Fibroblast of lung (primary cell): Measurements from ENCODE around the gene PCDHB15. TPM values are rescaled to one million over a fixed set of nuclear protein-coding genes. Genes with fewer than 3 reads are reported as not detected.
A peak's percentile ranks its signal among the peaks of the same experiment; 100 is the strongest.
"Not testable (repeated sequence)": the region's sequence is repeated elsewhere in the genome, so short reads cannot be mapped to it uniquely, and the experiment has no call there.

Experiments used
- DNase-seq, 2 donors: peaks; one replicate each; pipeline versions ENCODE4 v3.0.0 to v3.0.0-alpha.2; 2010; ENCODE audit warnings: low read depth in 2 of 2
- H2AFZ ChIP-seq: 2 replicates; pipeline ENCODE4 v1.5.1; 2012; ENCODE audit warnings: low read length, control low read depth, inconsistent platforms
- H3K27ac ChIP-seq: 2 replicates; pipeline ENCODE4 v1.5.1; 2011; ENCODE audit warnings: low read length, control low read depth; ENCODE audit not compliant: insufficient read depth
- H3K27me3 ChIP-seq: 2 replicates; pipeline ENCODE4 v1.5.1; 2011; ENCODE audit warnings: mild to moderate bottlenecking, low read length; ENCODE audit not compliant: control insufficient read depth, insufficient read depth
- H3K36me3 ChIP-seq: 2 replicates; pipeline ENCODE4 v1.5.1; 2011; ENCODE audit warnings: low read length; ENCODE audit not compliant: control insufficient read depth, insufficient read depth
- H3K4me1 ChIP-seq: 2 replicates; pipeline ENCODE4 v1.5.1; 2011; ENCODE audit warnings: low read length; ENCODE audit not compliant: control insufficient read depth, insufficient read depth; ENCODE audit errors: extremely low read depth
- H3K4me2 ChIP-seq: 2 replicates; pipeline ENCODE4 v1.5.1; 2011; ENCODE audit warnings: low read length, control low read depth; ENCODE audit not compliant: insufficient read depth; ENCODE audit errors: extremely low read depth
- H3K4me3 ChIP-seq, 4 experiments: fragments of 200-600 bp in 1 of 4; sonication (generic) in 1 of 4; replicated peaks in 1 of 4; 2 replicates each; pipeline ENCODE4 v1.5.1; 2011 to 2016; ENCODE audit warnings: low read length in 4 of 4, low read depth in 3 of 4, mild to moderate bottlenecking in 3 of 4, control low read depth in 2 of 4, inconsistent platforms in 1 of 4, mixed read lengths in 1 of 4; ENCODE audit not compliant: insufficient read depth in 1 of 4; ENCODE audit errors: control extremely low read depth in 1 of 4
- H3K79me2 ChIP-seq: 2 replicates; pipeline ENCODE4 v1.5.1; 2012; ENCODE audit warnings: mild to moderate bottlenecking, low read length, inconsistent platforms; ENCODE audit not compliant: control insufficient read depth, insufficient read depth
- H3K9ac ChIP-seq: 2 replicates; pipeline ENCODE4 v1.5.1; 2011; ENCODE audit warnings: mild to moderate bottlenecking, low read length, control low read depth; ENCODE audit not compliant: insufficient read depth
- H3K9me3 ChIP-seq: 2 replicates; pipeline ENCODE4 v1.5.1; 2012; ENCODE audit warnings: low read depth, low read length; ENCODE audit not compliant: control insufficient read depth, insufficient read depth
- H4K20me1 ChIP-seq: 2 replicates; pipeline ENCODE4 v1.5.1; 2011; ENCODE audit warnings: low read length; ENCODE audit not compliant: control insufficient read depth, insufficient read depth; ENCODE audit errors: extremely low read depth
- EZH2 ChIP-seq: IDR thresholded peaks from 2 replicates; pipeline ENCODE4 v1.5.1; 2012; ENCODE audit warnings: low read length, control low read depth, mild to moderate bottlenecking; ENCODE audit errors: missing control alignments
- polyA plus RNA-seq, 2 donors: library from polyadenylated mRNA; depleted of rRNA in 1 of 2; stranded (reverse) in 1 of 2; unstranded in 1 of 2; fragments of >200 nt; gene quantifications; 2 replicates each; pipeline ENCODE4 v1.2.1, GENCODE V29; 2011 to 2012; ENCODE audit warnings: missing spikeins in 1 of 2
- total RNA-seq: library from RNA; depleted of rRNA; stranded (reverse); fragments of >200 nt; gene quantifications from 2 replicates; pipeline ENCODE4 v1.2.1, GENCODE V29; 2014
- TF ChIP-seq, protein P1 (sequence below), 2 donors: IDR thresholded peaks in 1 of 2; conservative IDR thresholded peaks in 1 of 2; 1 replicate in 1 of 2; 2 replicates in 1 of 2; pipeline ENCODE4 v1.5.1; 2011 to 2012; ENCODE audit warnings: low read length in 2 of 2, control low read depth in 1 of 2, inconsistent platforms in 1 of 2, low read depth in 1 of 2, mild to moderate bottlenecking in 1 of 2

The PCDHB15 gene
- total and polyA plus RNA-seq, 2 donors (not counting 1 experiment from before 2014, with no cell fraction given), result 0.31 to 1.8 TPM

- H3K4me1 ChIP-seq, result no peaks in the 10 kb centered on the region
- no peak overlapping the region for H2AFZ ChIP-seq
- TF ChIP-seq, protein P1, sequence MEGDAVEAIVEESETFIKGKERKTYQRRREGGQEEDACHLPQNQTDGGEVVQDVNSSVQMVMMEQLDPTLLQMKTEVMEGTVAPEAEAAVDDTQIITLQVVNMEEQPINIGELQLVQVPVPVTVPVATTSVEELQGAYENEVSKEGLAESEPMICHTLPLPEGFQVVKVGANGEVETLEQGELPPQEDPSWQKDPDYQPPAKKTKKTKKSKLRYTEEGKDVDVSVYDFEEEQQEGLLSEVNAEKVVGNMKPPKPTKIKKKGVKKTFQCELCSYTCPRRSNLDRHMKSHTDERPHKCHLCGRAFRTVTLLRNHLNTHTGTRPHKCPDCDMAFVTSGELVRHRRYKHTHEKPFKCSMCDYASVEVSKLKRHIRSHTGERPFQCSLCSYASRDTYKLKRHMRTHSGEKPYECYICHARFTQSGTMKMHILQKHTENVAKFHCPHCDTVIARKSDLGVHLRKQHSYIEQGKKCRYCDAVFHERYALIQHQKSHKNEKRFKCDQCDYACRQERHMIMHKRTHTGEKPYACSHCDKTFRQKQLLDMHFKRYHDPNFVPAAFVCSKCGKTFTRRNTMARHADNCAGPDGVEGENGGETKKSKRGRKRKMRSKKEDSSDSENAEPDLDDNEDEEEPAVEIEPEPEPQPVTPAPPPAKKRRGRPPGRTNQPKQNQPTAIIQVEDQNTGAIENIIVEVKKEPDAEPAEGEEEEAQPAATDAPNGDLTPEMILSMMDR (conservative IDR thresholded peaks at IDR 0.05 in 1 of 2, IDR thresholded peaks at IDR 0.05 in 1 of 2; ENCODE audit: low read depth in 1 of 2, low read length in 2 of 2), result peak in 1 of 2 donors; percentile 11
- no peak for TF ChIP-seq EZH2
- no peaks in the 10 kb centered on the region for H3K79me2 ChIP-seq
- H3K4me2 ChIP-seq, result no peak overlapping the region
- peak in 1 of 2 donors; percentile 4 for DNase-seq
- H3K27me3 ChIP-seq, result no peaks in the 10 kb centered on the region
- H3K4me3 ChIP-seq, result peak overlapping the region in 2 of 4 experiments; percentile 18 to 36
- H3K27ac ChIP-seq, result no peak overlapping the region
- H3K36me3 ChIP-seq, result no peaks in the 10 kb centered on the region
- no peaks in the 10 kb centered on the region for H4K20me1 ChIP-seq
- H3K9me3 ChIP-seq, result no peaks in the 10 kb centered on the region
- H3K9ac ChIP-seq, result no peak overlapping the region
Measured at GRCh38 chr5:141234109-141234667, 11.0 kb upstream of the PCDHB15 start.

- H4K20me1 ChIP-seq, H3K79me2 ChIP-seq, H3K4me1 ChIP-seq, H3K27ac ChIP-seq, H3K27me3 ChIP-seq, H3K4me2 ChIP-seq, H2AFZ ChIP-seq, H3K36me3 ChIP-seq, DNase-seq, H3K9me3 ChIP-seq, H3K4me3 ChIP-seq, H3K9ac ChIP-seq: not testable (repeated sequence)
Measured at GRCh38 chr5:141235922-141236321, 9.3 kb upstream of the PCDHB15 start.

DNA sequence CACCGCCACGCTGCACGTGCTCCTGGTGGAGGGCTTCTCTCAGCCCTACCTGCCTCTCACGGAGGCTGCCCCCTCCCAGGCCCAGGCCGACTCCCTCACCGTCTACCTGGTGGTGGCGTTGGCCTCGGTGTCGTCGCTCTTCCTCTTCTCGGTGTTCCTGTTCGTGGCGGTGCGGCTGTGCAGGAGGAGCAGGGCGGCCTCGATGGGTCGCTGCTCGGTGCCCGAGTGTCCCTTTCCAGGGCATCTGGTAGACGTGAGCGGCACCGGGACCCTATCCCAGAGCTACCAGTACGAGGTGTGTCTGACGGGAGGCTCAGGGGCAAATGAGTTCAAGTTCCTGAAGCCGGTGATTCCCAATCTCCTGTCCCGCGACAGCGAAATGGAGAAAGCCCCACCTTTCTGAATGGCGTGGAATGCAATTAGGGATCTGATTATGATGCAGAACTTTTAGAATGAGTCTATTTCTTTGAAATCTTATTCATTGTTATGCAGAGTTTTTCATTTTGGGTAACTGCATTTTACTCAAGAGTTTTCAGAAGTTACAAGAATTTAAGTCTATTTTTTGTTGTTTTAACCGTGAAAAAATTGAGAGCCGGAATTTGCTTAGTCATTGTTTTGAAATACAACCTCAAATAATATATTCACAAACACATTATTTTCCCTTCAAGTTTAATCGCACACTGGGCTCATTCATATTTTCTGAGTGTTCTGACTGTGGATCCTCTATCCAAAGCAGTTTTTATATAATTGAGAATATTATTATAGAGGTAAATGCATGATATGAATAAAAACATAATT is 8.5 kb upstream of the PCDHB15 start:
- H2AFZ ChIP-seq, result no peak overlapping the region
- no peak overlapping the region for H3K4me3 ChIP-seq
- no peak for DNase-seq
- H3K4me1 ChIP-seq, result no peaks in the 10 kb centered on the region
- no peaks in the 10 kb centered on the region for H3K27me3 ChIP-seq
- no peak overlapping the region for H3K4me2 ChIP-seq
- H4K20me1 ChIP-seq, result no peaks in the 10 kb centered on the region
- H3K9me3 ChIP-seq, result no peaks in the 10 kb centered on the region
- no peaks in the 10 kb centered on the region for H3K36me3 ChIP-seq
- no peaks in the 10 kb centered on the region for H3K79me2 ChIP-seq
- no peak overlapping the region for H3K9ac ChIP-seq
- no peak overlapping the region for H3K27ac ChIP-seq
- TF ChIP-seq EZH2, result no peak
- TF ChIP-seq, protein P1 (conservative IDR thresholded peaks at IDR 0.05 in 1 of 2, IDR thresholded peaks at IDR 0.05 in 1 of 2; ENCODE audit: low read depth in 1 of 2, low read length in 2 of 2), result no peak
